Colonic mucosa (tissue), 4 donors: ENCODE measurements around the gene HS1BP3. TPM values are rescaled to one million over a fixed set of nuclear protein-coding genes. Genes with fewer than 3 reads are reported as not detected.

Experiments used
- DNase-seq: peaks from one replicate; pipeline ENCODE4 v3.0.0-alpha.2; 2020
- H3K27ac ChIP-seq: fragments of 200-600 bp; one replicate; pipeline ENCODE4 v1.8.0; 2021
- H3K27me3 ChIP-seq: fragments of 200-600 bp; one replicate; pipeline ENCODE4 v1.8.0; 2021
- H3K36me3 ChIP-seq: fragments of 200-600 bp; one replicate; pipeline ENCODE4 v1.8.0; 2021
- H3K4me1 ChIP-seq: fragments of 200-600 bp; one replicate; pipeline ENCODE4 v1.8.0; 2021; ENCODE audit warnings: mild to moderate bottlenecking
- H3K4me3 ChIP-seq: fragments of 200-600 bp; one replicate; pipeline ENCODE4 v1.8.0; 2021
- H3K9ac ChIP-seq, 2 donors: one replicate each; pipeline ENCODE4 v1.7.0; 2013; ENCODE audit warnings: control low read depth in 2 of 2, low read depth in 2 of 2, low read length in 2 of 2
- H3K9me3 ChIP-seq: fragments of 200-600 bp; one replicate; pipeline ENCODE4 v1.8.0; 2021
- CTCF ChIP-seq: fragments of 200-600 bp; IDR thresholded peaks from one replicate; pipeline ENCODE4 v1.8.0; 2022; ENCODE audit warnings: antibody characterized with exemption, mild to moderate bottlenecking
- intact Hi-C: fragments of 100-400 bp; cut with DNase I; formaldehyde crosslinking; loops from one replicate; pipeline ENCODE4 v1.14.1; 2022
- total RNA-seq, 2 donors: library from RNA; stranded (reverse); fragmentation: NEBNext Ultra II Directional in 1 of 2; extraction: Animal tissue kit (Norgen Biotek cat#: 25700) in 1 of 2; gene quantifications; one replicate each; pipeline ENCODE4 v1.2.1, GENCODE V29; 2021
- donor health status: healthy.
- donor health status: DM: no; HTN: no; CAD: no.
- donor health status: DM: no; HTN: no; CAD: no.

The HS1BP3 gene
- total RNA-seq, 2 donors from 2014 or later = 21.2 to 21.5 TPM

DNA sequence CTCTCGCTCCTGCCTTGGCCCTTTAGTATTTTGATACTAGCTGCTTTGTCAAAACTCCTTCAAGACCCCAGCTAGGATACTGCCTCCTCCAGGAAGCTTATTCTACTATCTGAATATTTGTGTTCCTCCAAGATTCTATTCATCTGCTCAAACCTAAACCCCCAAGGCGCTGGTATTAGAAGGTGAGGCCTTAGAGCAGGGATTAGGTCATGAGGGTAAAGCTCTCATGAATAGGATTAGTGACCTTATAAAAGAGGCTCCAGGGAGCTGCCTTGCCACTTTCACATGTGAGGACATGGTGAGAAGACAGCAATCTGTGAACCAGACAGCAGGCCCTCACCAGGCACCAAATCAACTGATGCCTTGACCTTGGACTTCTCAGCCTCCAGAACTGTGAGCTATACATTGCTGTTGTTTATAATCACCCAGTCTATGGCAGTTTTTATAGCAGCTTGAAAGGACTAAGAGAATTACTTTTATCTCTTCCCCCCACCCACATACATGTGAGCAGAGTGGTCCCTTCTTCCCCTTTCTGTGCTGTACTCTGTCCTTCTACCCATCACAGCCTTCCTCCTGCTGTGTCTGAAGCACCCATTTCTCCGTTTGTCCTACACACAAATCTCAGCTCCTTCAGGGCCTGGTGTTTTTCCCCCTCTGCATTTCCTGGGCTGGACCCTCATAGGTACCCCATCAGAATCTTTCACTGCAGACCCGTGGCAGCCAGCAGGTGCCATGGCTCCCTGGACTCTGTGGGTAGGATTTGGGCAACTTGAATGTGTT, 54.5 kb downstream of the HS1BP3 start:
- DNase-seq = no peak
- H3K9ac ChIP-seq = no peak overlapping the region
- H3K4me3 ChIP-seq = no peak overlapping the region
- peaks cover 4% of the 10 kb centered on the region for H3K4me1 ChIP-seq
- no peaks in the 10 kb centered on the region for H3K9me3 ChIP-seq
- H3K27me3 ChIP-seq = no peaks in the 10 kb centered on the region
- intact Hi-C loops = no loop called here
- no peak overlapping the region for H3K27ac ChIP-seq
- no peaks in the 10 kb centered on the region for H3K36me3 ChIP-seq
- TF ChIP-seq CTCF = no peak

- no peak for TF ChIP-seq CTCF
- Histone ChIP-seq H3K36me3 (no peaks in the 10 kb centered on the region), H3K4me3 (no peak overlapping the region), H3K27me3 (no peaks in the 10 kb centered on the region), H3K9me3 (no peaks in the 10 kb centered on the region), H3K9ac (no peak overlapping the region), H3K4me1 (peaks cover 4% of the 10 kb centered on the region), H3K27ac (no peak overlapping the region)
- intact Hi-C loops = no loop called here
- DNase-seq = no peak
Observed at GRCh38 chr2:20595439-20596192, 55.3 kb downstream of the HS1BP3 start.

GRCh38 chr2:20594957-20595356, 55.9 kb downstream of the HS1BP3 start:
- intact Hi-C loops = no loop called here
- no peak overlapping the region for H3K9ac ChIP-seq
- TF ChIP-seq CTCF = no peak
- DNase-seq = no peak
- no peaks in the 10 kb centered on the region for H3K27me3 ChIP-seq
- no peak overlapping the region for H3K27ac ChIP-seq
- H3K4me3 ChIP-seq = no peak overlapping the region
- H3K9me3 ChIP-seq = no peaks in the 10 kb centered on the region
- H3K4me1 ChIP-seq = peaks cover 4% of the 10 kb centered on the region
- H3K36me3 ChIP-seq = no peaks in the 10 kb centered on the region

DNA sequence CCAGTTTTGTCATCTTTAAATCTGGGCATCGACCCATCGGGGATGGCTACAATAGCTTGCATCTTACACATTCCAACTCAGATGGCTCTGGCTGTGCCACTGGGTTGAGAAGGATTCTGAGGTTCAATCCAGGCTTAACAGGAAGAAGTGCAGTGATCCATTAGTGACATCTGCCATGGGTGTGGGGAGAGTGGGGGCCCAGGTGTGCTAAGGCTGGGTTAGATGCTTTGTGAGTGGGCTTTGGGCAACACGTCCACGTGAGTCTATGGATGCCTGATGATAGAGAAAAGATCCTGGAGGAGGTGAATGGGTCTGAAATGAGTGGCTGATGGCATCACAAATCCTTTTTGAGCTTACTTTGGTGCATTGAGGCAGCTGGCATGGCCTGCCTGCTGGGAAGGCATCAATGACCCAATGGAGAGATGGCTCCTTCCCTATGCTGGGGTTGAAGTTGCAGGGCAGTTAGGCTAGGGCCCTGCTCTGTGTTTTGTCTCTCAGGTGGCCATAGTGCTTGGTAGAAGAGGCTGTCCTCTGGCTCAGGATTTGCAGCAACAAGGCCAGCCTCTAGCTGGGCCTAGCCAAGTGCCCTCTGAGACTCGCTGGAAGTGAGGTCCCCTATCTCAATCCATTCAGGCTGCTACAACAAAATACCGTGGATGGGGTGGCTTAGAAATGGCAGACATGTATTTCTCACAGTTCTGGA, 56.7 kb downstream of the HS1BP3 start:
- Histone ChIP-seq H3K27me3 (no peaks in the 10 kb centered on the region), H3K9ac (no peak overlapping the region), H3K27ac (no peak overlapping the region), H3K36me3 (no peaks in the 10 kb centered on the region), H3K9me3 (no peaks in the 10 kb centered on the region), H3K4me3 (no peak overlapping the region), H3K4me1 (peaks cover 4% of the 10 kb centered on the region)
- intact Hi-C loops = no loop called here
- no peak for DNase-seq
- no peak for TF ChIP-seq CTCF
